DOHH2 (cell line): ENCODE data around the gene OLAH.

Source experiments
- CTCF ChIP-seq: fragments of 200-600 bp; sonication (generic); IDR thresholded peaks from one replicate; pipeline ENCODE4 v1.5.1; 2014; ENCODE audit warnings: antibody characterized with exemption, mild to moderate bottlenecking, low read depth, low read length; ENCODE audit not compliant: poor library complexity, severe bottlenecking
- EZH2phosphoT487 ChIP-seq: fragments of 200-600 bp; sonication (generic); IDR thresholded peaks from 2 replicates; pipeline ENCODE4 v1.6.1; 2017; ENCODE audit warnings: borderline replicate concordance, mild to moderate bottlenecking, antibody characterized with exemption, low read length, moderate library complexity, mixed read lengths

- no peak for TF ChIP-seq CTCF
- TF ChIP-seq EZH2phosphoT487, result no peak
These were observed 59.8 kb downstream of the OLAH start for GRCh38 chr10:15103513-15103912.
